ENCODE data around the gene ACO2. TPM values are rescaled to one million over a fixed set of nuclear protein-coding genes. Genes with fewer than 3 reads are reported as not detected.

ACO2 gene
- total RNA-seq, 6 donors from 2014 or later, result 51.3 to 102 (median 83.4) TPM

GRCh38 chr22:41542224-41542623, 73.3 kb downstream of the ACO2 start:
- 94 to 96% methylated on average over 4 of the region's 4 CpGs for WGBS, 2 donors
- H3K4me3 ChIP-seq, result peak overlapping the region in 3 of 4 donors; percentile 83 to 95 (median 89)
- peaks cover 26 to 49% (median 32%) of the 10 kb centered on the region in 4 donors for H3K4me1 ChIP-seq
- H3K36me3 ChIP-seq, result peaks cover 0 to 28% (median 15%) of the 10 kb centered on the region in 4 donors
- no peak overlapping the region for H3K27ac ChIP-seq
- no peaks in the 10 kb centered on the region for H3K27me3 ChIP-seq
- DNase-seq, result no peak
- H3K9me3 ChIP-seq, result no peaks in the 10 kb centered on the region
- TF ChIP-seq EP300 (IDR thresholded peaks at IDR 0.05) (no peak), POLR2A (IDR thresholded peaks at IDR 0.05) (no peak), CTCF (IDR thresholded peaks at IDR 0.05) (no peak), POLR2AphosphoS5 (IDR thresholded peaks at IDR 0.05) (no peak)
- ATAC-seq (ENCODE audit: low FRiP score in 2 of 2), result no peak

GRCh38 chr22:41543854-41544670, 75.1 kb downstream of the ACO2 start, which contains the start of gene POLR3H:
Gene POLR3H (minus strand): TSS chr22:41544470. CDS start chr22:41544101, 369 bp downstream.
- DNase-seq (peak; percentile 99), ATAC-seq (ENCODE audit: low FRiP score in 2 of 2) (peak; percentile 99)
- Histone ChIP-seq H3K27me3 (no peaks in the 10 kb centered on the region), H3K4me1 (peaks cover 26 to 50% (median 32%) of the 10 kb centered on the region in 4 donors), H3K36me3 (peaks cover 0 to 14% (median 10%) of the 10 kb centered on the region in 4 donors), H3K4me3 (peak within 1 kb of the TSS; percentile 70 to 95 (median 86)), H3K9me3 (no peaks in the 10 kb centered on the region), H3K27ac (peak within 1 kb of the TSS; percentile 83 to 97 (median 90))
- 0% methylated on average over 15 to 35 of the region's 80 CpGs for WGBS, 2 donors
- TF ChIP-seq EP300 (IDR thresholded peaks at IDR 0.05), result no peak
- peak in 2 of 4 donors; percentile 35 to 71 for TF ChIP-seq POLR2A (IDR thresholded peaks at IDR 0.05)
- TF ChIP-seq CTCF (IDR thresholded peaks at IDR 0.05), result peak; percentile 28 to 74 (median 56)
- TF ChIP-seq POLR2AphosphoS5 (IDR thresholded peaks at IDR 0.05), result peak in 1 of 2 donors; percentile 57

- Histone ChIP-seq H3K27ac (peak overlapping the region; percentile 83 to 97 (median 90)), H3K9me3 (no peaks in the 10 kb centered on the region), H3K36me3 (peaks cover 0 to 7% (median 5%) of the 10 kb centered on the region in 4 donors), H3K4me1 (peaks cover 26 to 55% (median 35%) of the 10 kb centered on the region in 4 donors), H3K4me3 (peak overlapping the region; percentile 13 to 95 (median 86)), H3K27me3 (no peaks in the 10 kb centered on the region)
- no peak for TF ChIP-seq CTCF (IDR thresholded peaks at IDR 0.05)
- no peak for TF ChIP-seq POLR2A (IDR thresholded peaks at IDR 0.05)
- peak in 1 of 2 donors; percentile 53 for TF ChIP-seq POLR2AphosphoS5 (IDR thresholded peaks at IDR 0.05)
- TF ChIP-seq EP300 (IDR thresholded peaks at IDR 0.05), result peak in 2 of 4 donors; percentile 64 to 83
- WGBS, 2 donors, result 14 to 16% methylated on average over 21 of the region's 21 CpGs
- DNase-seq (no peak), ATAC-seq (ENCODE audit: low FRiP score in 2 of 2) (peak in 1 of 2 donors; percentile 39)
Measured at GRCh38 chr22:41544671-41545476, 76.0 kb downstream of the ACO2 start.

GRCh38 chr22:41548830-41549211, 79.9 kb downstream of the ACO2 start:
- no peak overlapping the region for H3K4me3 ChIP-seq
- no peak for DNase-seq
- TF ChIP-seq POLR2A (IDR thresholded peaks at IDR 0.05) (no peak), EP300 (IDR thresholded peaks at IDR 0.05) (no peak), CTCF (IDR thresholded peaks at IDR 0.05) (no peak), POLR2AphosphoS5 (IDR thresholded peaks at IDR 0.05) (no peak)
- H3K27me3 ChIP-seq, result no peaks in the 10 kb centered on the region
- ATAC-seq (ENCODE audit: low FRiP score in 2 of 2), result no peak
- H3K9me3 ChIP-seq, result no peaks in the 10 kb centered on the region
- WGBS, 2 donors, result 79 to 83% methylated on average over 2 to 5 of the region's 5 CpGs
- no peaks in the 10 kb centered on the region for H3K36me3 ChIP-seq
- H3K27ac ChIP-seq, result no peak overlapping the region
- H3K4me1 ChIP-seq, result peaks cover 7 to 26% (median 13%) of the 10 kb centered on the region in 4 donors

All from upper lobe of left lung (tissue), 6 donors.